H1 (cell line): Measurements from ENCODE around the gene MICOS13. TPM values are rescaled to one million over a fixed set of nuclear protein-coding genes. Genes with fewer than 3 reads are reported as not detected.

Source experiments
- CTCF ChIA-PET: fragments of 300-600 bp; sonication (Branson Sonifier 250); formaldehyde crosslinking; loops from one replicate; lab custom pipeline; 2021; ENCODE audit not compliant: partially characterized antibody; lab: Charles Lee
- POLR2A ChIA-PET: fragments of 300-600 bp; sonication (Branson Sonifier 250); formaldehyde crosslinking; loops from one replicate; lab custom pipeline; 2021; ENCODE audit warnings: inconsistent platforms; ENCODE audit not compliant: partially characterized antibody; lab: Charles Lee
- DNase-seq, 2 experiments: peaks; one replicate each; pipeline versions ENCODE4 v3.0.0 to v3.0.0-alpha.2; 2010 to 2022; ENCODE audit warnings: low spot score in 2 of 2, low read depth in 1 of 2, mixed read lengths in 1 of 2
- FAIRE-seq: peaks from 2 replicates; lab custom pipeline; 2011; peaks lifted over from hg19 to GRCh38; lab: Jason Lieb, UNC
- H2AFZ ChIP-seq: 2 replicates; pipeline ENCODE4 v1.8.1; 2012; ENCODE audit warnings: low read length, inconsistent platforms
- H2AK5ac ChIP-seq: 2 replicates; pipeline ENCODE4 v1.6.1; 2013; ENCODE audit warnings: low read depth, low read length
- H2BK120ac ChIP-seq: replicated peaks from 2 replicates; pipeline ENCODE3; 2013; ENCODE audit warnings: low read depth, low read length, inconsistent platforms
- H2BK12ac ChIP-seq: 2 replicates; pipeline ENCODE4 v1.6.1; 2013; ENCODE audit warnings: low read depth, low read length
- H2BK15ac ChIP-seq: 2 replicates; pipeline ENCODE4 v1.6.1; 2013; ENCODE audit warnings: low read length
- H2BK20ac ChIP-seq: 2 replicates; pipeline ENCODE4 v1.6.1; 2013; ENCODE audit warnings: low read length
- H2BK5ac ChIP-seq: 2 replicates; pipeline ENCODE4 v1.6.1; 2013; ENCODE audit warnings: low read depth, low read length
- H3K14ac ChIP-seq: 2 replicates; pipeline ENCODE4 v1.6.1; 2013; ENCODE audit warnings: inconsistent platforms; ENCODE audit not compliant: insufficient read length
- H3K18ac ChIP-seq: 2 replicates; pipeline ENCODE4 v1.6.1; 2013; ENCODE audit warnings: low read length; ENCODE audit errors: extremely low read depth
- H3K23ac ChIP-seq: 2 replicates; pipeline ENCODE4 v1.6.1; 2013; ENCODE audit warnings: inconsistent platforms; ENCODE audit not compliant: insufficient read length
- H3K23me2 ChIP-seq: 2 replicates; pipeline ENCODE4 v1.6.1; 2013; ENCODE audit warnings: low read depth, low read length
- H3K27ac ChIP-seq: 2 replicates; pipeline ENCODE4 v1.6.1; 2011; ENCODE audit warnings: low read depth, low read length, inconsistent platforms
- H3K27me3 ChIP-seq, 4 experiments: replicated peaks in 1 of 4; 1 replicate in 1 of 4; 2 replicates in 3 of 4; pipeline versions ENCODE4 v1.6.1 to v1.8.1; 2011 to 2013; ENCODE audit warnings: low read length in 3 of 4, mild to moderate bottlenecking in 3 of 4, inconsistent platforms in 2 of 4, mixed read lengths in 2 of 4, moderate library complexity in 1 of 4; ENCODE audit not compliant: control insufficient read depth in 3 of 4, insufficient read depth in 3 of 4; ENCODE audit errors: extremely low read depth in 1 of 4
- H3K36me3 ChIP-seq, 4 experiments: 2 replicates each; pipeline versions ENCODE4 v1.6.1 to v1.8.1; 2011 to 2013; ENCODE audit warnings: mild to moderate bottlenecking in 4 of 4, low read length in 3 of 4, moderate library complexity in 2 of 4, control low read depth in 1 of 4, inconsistent platforms in 1 of 4; ENCODE audit not compliant: insufficient read depth in 4 of 4, control insufficient read depth in 2 of 4
- H3K4ac ChIP-seq: replicated peaks from 2 replicates; pipeline ENCODE3; 2013; ENCODE audit warnings: low read length, low read depth, mixed read lengths, inconsistent platforms; ENCODE audit not compliant: insufficient read length
- H3K4me1 ChIP-seq, 4 experiments: replicated peaks in 1 of 4; 1 replicate in 1 of 4; 2 replicates in 3 of 4; pipeline versions ENCODE4 v1.6.1 to v1.8.1; 2011 to 2013; ENCODE audit warnings: low read length in 3 of 4, inconsistent platforms in 2 of 4, mixed read lengths in 1 of 4; ENCODE audit not compliant: insufficient read depth in 4 of 4, control insufficient read depth in 3 of 4
- H3K4me2 ChIP-seq, 2 experiments: 2 replicates each; pipeline versions ENCODE4 v1.6.1 to v1.8.1; 2011 to 2013; ENCODE audit warnings: low read depth in 2 of 2, low read length in 2 of 2, control low read depth in 1 of 2, inconsistent platforms in 1 of 2, mild to moderate bottlenecking in 1 of 2; ENCODE audit not compliant: insufficient read depth in 1 of 2
- H3K4me3 ChIP-seq, 4 experiments: fragments of 200-600, 300-600 bp in 1 of 4; sonication (generic), shearing (Covaris generic), sonication (Bioruptor Twin) in 1 of 4; 2 replicates each; pipeline versions ENCODE4 v1.5.1 to v1.8.1; 2011 to 2016; ENCODE audit warnings: low read length in 4 of 4, low read depth in 3 of 4, control low read depth in 2 of 4, inconsistent platforms in 2 of 4, mild to moderate bottlenecking in 2 of 4, mixed read lengths in 1 of 4, moderate library complexity in 1 of 4; ENCODE audit not compliant: insufficient read depth in 2 of 4; ENCODE audit errors: extremely low read depth in 1 of 4
- H3K56ac ChIP-seq: replicated peaks from 2 replicates; pipeline ENCODE3; 2013; ENCODE audit warnings: low read depth, mild to moderate bottlenecking, mixed read lengths, low read length, inconsistent platforms; ENCODE audit not compliant: insufficient read length
- H3K79me1 ChIP-seq: 2 replicates; pipeline ENCODE4 v1.6.1; 2013; ENCODE audit warnings: low read depth, low read length, control low read depth
- H3K79me2 ChIP-seq, 2 experiments: 2 replicates each; pipeline versions ENCODE4 v1.6.1 to v1.8.1; 2012 to 2013; ENCODE audit warnings: low read length in 2 of 2, mild to moderate bottlenecking in 2 of 2, inconsistent platforms in 1 of 2; ENCODE audit not compliant: insufficient read depth in 2 of 2, control insufficient read depth in 1 of 2
- H3K9ac ChIP-seq, 4 experiments: replicated peaks in 1 of 4; 1 replicate in 1 of 4; 2 replicates in 3 of 4; pipeline versions ENCODE4 v1.6.1 to v1.8.1; 2011 to 2013; ENCODE audit warnings: low read depth in 3 of 4, low read length in 3 of 4, control low read depth in 2 of 4, mild to moderate bottlenecking in 2 of 4, moderate library complexity in 2 of 4, inconsistent platforms in 1 of 4; ENCODE audit errors: extremely low read depth in 1 of 4
- H3K9me3 ChIP-seq, 2 experiments: 2 replicates each; pipeline versions ENCODE4 v1.6.1 to v1.8.1; 2012 to 2013; ENCODE audit warnings: mild to moderate bottlenecking in 2 of 2, moderate library complexity in 2 of 2, control low read depth in 1 of 2, inconsistent platforms in 1 of 2, low read depth in 1 of 2, low read length in 1 of 2, mixed read lengths in 1 of 2; ENCODE audit not compliant: insufficient read depth in 2 of 2
- H4K20me1 ChIP-seq, 2 experiments: replicated peaks in 1 of 2; 2 replicates each; pipeline versions ENCODE3 to v1.8.1; 2011 to 2013; ENCODE audit warnings: inconsistent platforms in 2 of 2, low read length in 2 of 2, mild to moderate bottlenecking in 1 of 2; ENCODE audit not compliant: insufficient read depth in 2 of 2, control insufficient read depth in 1 of 2
- H4K5ac ChIP-seq: 2 replicates; pipeline ENCODE4 v1.6.1; 2013; ENCODE audit warnings: low read length, low read depth, mixed read lengths, inconsistent platforms; ENCODE audit not compliant: insufficient read length
- H4K8ac ChIP-seq: 2 replicates; pipeline ENCODE4 v1.8.0; 2013; ENCODE audit warnings: mild to moderate bottlenecking, moderate library complexity, low read length, inconsistent platforms; ENCODE audit not compliant: insufficient read depth; ENCODE audit errors: extremely low read depth
- H4K91ac ChIP-seq: replicated peaks from 2 replicates; pipeline ENCODE3; 2013; ENCODE audit warnings: low read length, mixed read lengths, inconsistent platforms; ENCODE audit not compliant: insufficient read length
- CEBPB ChIP-seq: IDR thresholded peaks from 2 replicates; pipeline ENCODE4 v1.6.1; 2012; ENCODE audit warnings: low read depth, low read length
- CTBP2 ChIP-seq: IDR thresholded peaks from 2 replicates; pipeline ENCODE4 v1.7.0; 2011; ENCODE audit warnings: borderline replicate concordance, mild to moderate bottlenecking, moderate library complexity, mixed read lengths, low read length; ENCODE audit not compliant: insufficient read depth, insufficient read length
- MAFK ChIP-seq: IDR thresholded peaks from 2 replicates; pipeline ENCODE4 v1.6.1; 2012; ENCODE audit warnings: low read depth, mild to moderate bottlenecking, improper control_type of control experiment, low read length
- PHF8 ChIP-seq: fragments of 200-600 bp; sonication (generic); conservative IDR thresholded peaks from 2 replicates; pipeline ENCODE4 v1.7.1; 2012; ENCODE audit warnings: low read depth, mild to moderate bottlenecking, inconsistent platforms, low read length, moderate library complexity
- POLR2AphosphoS5 ChIP-seq: IDR thresholded peaks from 2 replicates; pipeline ENCODE4 v1.6.1; 2011; ENCODE audit warnings: low read depth, low read length
- RNF2 ChIP-seq: fragments of 200-900, 300-1000 bp; sonication (generic); IDR thresholded peaks from 2 replicates; pipeline ENCODE4 v1.7.1; 2016; ENCODE audit warnings: borderline replicate concordance, low read depth, mild to moderate bottlenecking, antibody characterized with exemption, low read length; ENCODE audit not compliant: poor library complexity, severe bottlenecking; ENCODE audit errors: missing control alignments
- SIN3A ChIP-seq, 2 experiments: IDR thresholded peaks in 1 of 2; conservative IDR thresholded peaks in 1 of 2; 2 replicates each; pipeline ENCODE4 v1.6.1; 2011 to 2012; ENCODE audit warnings: low read length in 2 of 2, improper control_type of control experiment in 1 of 2, low read depth in 1 of 2, mild to moderate bottlenecking in 1 of 2
- ZNF274 ChIP-seq: IDR thresholded peaks from 2 replicates; pipeline ENCODE4 v1.7.0; 2012; ENCODE audit warnings: low read length, borderline replicate concordance; ENCODE audit errors: extremely low read depth
- WGBS, 2 experiments: shearing (Covaris generic) in 1 of 2; methylation state at CpG; one replicate each; pipeline versions ENCODE4 v1.1.6 to v1.1.7; 2013 to 2015; ENCODE audit warnings: low lambda C conversion rate in 2 of 2, mixed read lengths in 2 of 2, inconsistent platforms in 1 of 2, low coverage in 1 of 2, missing lambda C conversion rate in 1 of 2; ENCODE audit not compliant: insufficient replicate concordance in 2 of 2, insufficient coverage in 1 of 2, insufficient read length in 1 of 2; ENCODE audit errors: extremely low coverage in 1 of 2, missing lambda C conversion rate in 1 of 2; 5-methylcytosine and 5-hydroxymethylcytosine counted together
- polyA plus RNA-seq, 7 experiments: library from polyadenylated mRNA; depleted of rRNA in 3 of 7; stranded (reverse) in 5 of 7; unstranded in 2 of 7; fragments of >200 nt in 5 of 7; fragments of 200-250 nt in 2 of 7; gene quantifications; 1 replicate in 5 of 7; 2 replicates in 1 of 7; 4 replicates in 1 of 7; pipeline versions ENCODE4 v1.2.1 to v1.2.3, GENCODE V29; 2011 to 2013; ENCODE audit warnings: missing spikeins in 2 of 7, mixed read lengths in 2 of 7
- total RNA-seq: library from RNA; stranded (reverse); fragmentation: NEBNext Ultra II Directional; extraction: Animal tissue kit (Norgen Biotek cat#: 25700); gene quantifications from 2 replicates; pipeline ENCODE4 v1.2.1, GENCODE V29; 2021

Gene MICOS13
- total and polyA plus RNA-seq, 2 of the 8 experiments (the other 6 are each of a cell fraction or from before 2014, with no cell fraction given) = 17.3 to 36.1 TPM

GRCh38 chr19:5718037-5718578 lies 37.8 kb upstream of the MICOS13 start:
- no peak overlapping the region for H3K18ac ChIP-seq
- H2AK5ac ChIP-seq = no peak overlapping the region
- DNase-seq (no peak), FAIRE-seq (no peak)
- no peak overlapping the region for H2BK20ac ChIP-seq
- H4K5ac ChIP-seq = no peak overlapping the region
- peaks cover 7% of the 10 kb centered on the region for H3K23me2 ChIP-seq
- H4K91ac ChIP-seq = no peak overlapping the region
- no peak overlapping the region; the same call in 1 of the 2 replicates for H2BK5ac ChIP-seq
- H2BK120ac ChIP-seq = no peak overlapping the region
- no peaks in the 10 kb centered on the region for H3K27me3 ChIP-seq
- TF ChIP-seq MAFK (no peak), CTBP2 (no peak), CEBPB (no peak), RNF2 (no peak), ZNF274 (no peak), SIN3A (conservative IDR thresholded peaks at IDR 0.05 in 1 of 2, IDR thresholded peaks at IDR 0.05 in 1 of 2; ENCODE audit: low read depth in 1 of 2, low read length in 2 of 2) (no peak), PHF8 (no peak), POLR2AphosphoS5 (no peak)
- H3K14ac ChIP-seq = no peak overlapping the region
- peaks cover 34 to 48% of the 10 kb centered on the region in 2 experiments for H3K79me2 ChIP-seq
- peak overlapping the region; percentile 55 to 88 for H3K4me2 ChIP-seq
- no peak overlapping the region; the same call in 1 of the 2 replicates for H3K27ac ChIP-seq
- H3K36me3 ChIP-seq = peaks cover 6 to 20% (median 13%) of the 10 kb centered on the region in 4 experiments; a peak in 7 of 8 replicates
- no peak overlapping the region for H4K8ac ChIP-seq
- POLR2A ChIA-PET = interaction anchor here (0.6 to 22.4 kb wide), 19 partner anchors 10 to 284 kb away, joined by 3 to 620 read pairs (median 5); partner anchors contain the start of genes DUS3L, RPL36, SAFB and SAFB2
- CTCF ChIA-PET = interaction anchor here (0.6 to 4.0 kb wide), 3 partner anchors 11 to 545 kb away, joined by 3 to 17 read pairs (median 3); partner anchors contain the start of gene RPL36
- H2BK12ac ChIP-seq = no peak overlapping the region
- no peak overlapping the region for H3K4ac ChIP-seq
- peak overlapping the region in 3 of 4 experiments; percentile 56 to 99 (median 98); a peak in 4 of 7 replicates for H3K9ac ChIP-seq
- 91% methylated on average over 12 of the region's 14 CpGs; no CpG with 5 or more reads in 1 of the 2 experiments for WGBS, 2 experiments
- no peak overlapping the region for H3K23ac ChIP-seq
- no peak overlapping the region for H2BK15ac ChIP-seq
- no peaks in the 10 kb centered on the region; a peak in 2 of 7 replicates for H3K4me1 ChIP-seq
- H3K56ac ChIP-seq = no peak overlapping the region
- H3K79me1 ChIP-seq = peaks cover 13% of the 10 kb centered on the region
- peaks cover 6 to 13% of the 10 kb centered on the region in 2 experiments for H4K20me1 ChIP-seq
- peak overlapping the region; percentile 71 to 100 (median 98); a peak in 6 of 8 replicates for H3K4me3 ChIP-seq
- H2AFZ ChIP-seq = no peak overlapping the region
- no peaks in the 10 kb centered on the region for H3K9me3 ChIP-seq
